ENCODE measurements around the gene CFAP61. TPM values are rescaled to one million over a fixed set of nuclear protein-coding genes. Genes with fewer than 3 reads are reported as not detected.

CFAP61 gene
- polyA plus RNA-seq, 1 of the 3 experiments (the other 2 are of a cell fraction), result 0.26 TPM

DNA sequence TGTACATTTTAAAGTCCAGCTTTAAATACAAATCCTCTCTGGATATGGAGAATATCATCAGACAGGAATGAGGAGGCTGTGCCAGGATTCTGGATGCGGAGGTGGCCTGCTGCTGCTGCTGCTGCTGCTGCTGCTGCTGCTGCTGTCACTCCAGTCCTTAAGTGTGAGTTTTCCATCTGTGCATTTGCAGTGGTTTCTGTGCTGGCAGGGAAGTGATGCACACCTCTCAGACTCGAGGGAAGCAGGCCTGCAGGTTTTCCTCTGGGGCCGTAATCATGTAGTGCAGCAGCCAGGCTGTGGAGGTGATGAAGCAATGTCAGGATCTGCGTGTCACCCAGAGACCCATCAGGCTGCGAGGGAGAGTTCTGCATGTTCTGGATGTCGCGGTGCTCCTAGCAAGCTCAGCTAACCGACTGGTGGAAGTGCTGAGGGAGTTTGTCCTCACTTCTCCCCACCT lies 32.0 kb downstream of the CFAP61 start:
- H3K4me2 ChIP-seq, result no peak overlapping the region
- H3K9me3 ChIP-seq, result no peaks in the 10 kb centered on the region
- no peak overlapping the region for H2AFZ ChIP-seq (ENCODE audit: low read depth)
- ChIA-PET CTCF (interaction anchor here (0.6 to 4.3 kb wide), 25 partner anchors 10 to 510 kb away, joined by 3 to 77 read pairs (median 4); no protein-coding TSS in a partner anchor), POLR2A (no interaction called here)
- H3K79me2 ChIP-seq (ENCODE audit: insufficient read depth), result no peaks in the 10 kb centered on the region
- no peaks in the 10 kb centered on the region for H4K20me1 ChIP-seq (ENCODE audit: insufficient read depth)
- no peaks in the 10 kb centered on the region; a peak in 2 of 4 replicates for H3K4me1 ChIP-seq (ENCODE audit: control insufficient read depth in 1 of 2, insufficient read depth in 2 of 2, low read depth in 1 of 2, low read length in 1 of 2)
- H3K4me3 ChIP-seq (ENCODE audit: low read depth in 2 of 2, low read length in 1 of 2), result no peak overlapping the region
- no peak overlapping the region for H3K9ac ChIP-seq
- H3K27ac ChIP-seq (ENCODE audit: low read depth in 2 of 2, low read length in 1 of 2), result no peak overlapping the region
- H3F3A ChIP-seq (replicated peaks; ENCODE audit: insufficient read depth), result no peaks in the 10 kb centered on the region
- no peak for DNase-seq
- peaks cover 4% of the 10 kb centered on the region; the same call in 1 of the 2 replicates for H3K27me3 ChIP-seq (ENCODE audit: insufficient read depth)
- no peaks in the 10 kb centered on the region for H3K36me3 ChIP-seq (replicated peaks in 1 of 2; ENCODE audit: control insufficient read depth in 1 of 2, insufficient read depth in 2 of 2, low read length in 1 of 2)
- no peaks in the 10 kb centered on the region for H3K9me2 ChIP-seq
- TF ChIP-seq, protein P1, sequence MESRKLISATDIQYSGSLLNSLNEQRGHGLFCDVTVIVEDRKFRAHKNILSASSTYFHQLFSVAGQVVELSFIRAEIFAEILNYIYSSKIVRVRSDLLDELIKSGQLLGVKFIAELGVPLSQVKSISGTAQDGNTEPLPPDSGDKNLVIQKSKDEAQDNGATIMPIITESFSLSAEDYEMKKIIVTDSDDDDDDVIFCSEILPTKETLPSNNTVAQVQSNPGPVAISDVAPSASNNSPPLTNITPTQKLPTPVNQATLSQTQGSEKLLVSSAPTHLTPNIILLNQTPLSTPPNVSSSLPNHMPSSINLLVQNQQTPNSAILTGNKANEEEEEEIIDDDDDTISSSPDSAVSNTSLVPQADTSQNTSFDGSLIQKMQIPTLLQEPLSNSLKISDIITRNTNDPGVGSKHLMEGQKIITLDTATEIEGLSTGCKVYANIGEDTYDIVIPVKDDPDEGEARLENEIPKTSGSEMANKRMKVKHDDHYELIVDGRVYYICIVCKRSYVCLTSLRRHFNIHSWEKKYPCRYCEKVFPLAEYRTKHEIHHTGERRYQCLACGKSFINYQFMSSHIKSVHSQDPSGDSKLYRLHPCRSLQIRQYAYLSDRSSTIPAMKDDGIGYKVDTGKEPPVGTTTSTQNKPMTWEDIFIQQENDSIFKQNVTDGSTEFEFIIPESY (IDR thresholded peaks at IDR 0.05; ENCODE audit: borderline replicate concordance, low read depth), result no peak
- TF ChIP-seq, protein P2, sequence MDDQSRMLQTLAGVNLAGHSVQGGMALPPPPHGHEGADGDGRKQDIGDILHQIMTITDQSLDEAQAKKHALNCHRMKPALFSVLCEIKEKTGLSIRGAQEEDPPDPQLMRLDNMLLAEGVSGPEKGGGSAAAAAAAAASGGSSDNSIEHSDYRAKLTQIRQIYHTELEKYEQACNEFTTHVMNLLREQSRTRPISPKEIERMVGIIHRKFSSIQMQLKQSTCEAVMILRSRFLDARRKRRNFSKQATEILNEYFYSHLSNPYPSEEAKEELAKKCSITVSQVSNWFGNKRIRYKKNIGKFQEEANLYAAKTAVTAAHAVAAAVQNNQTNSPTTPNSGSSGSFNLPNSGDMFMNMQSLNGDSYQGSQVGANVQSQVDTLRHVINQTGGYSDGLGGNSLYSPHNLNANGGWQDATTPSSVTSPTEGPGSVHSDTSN (IDR thresholded peaks at IDR 0.05), result no peak
- TF ChIP-seq GATA2 (CRISPR knock-in tag; IDR thresholded peaks at IDR 0.05), result no peak
- no peak for TF ChIP-seq POLR2AphosphoS5 (IDR thresholded peaks at IDR 0.05; ENCODE audit: low read depth, low read length)
- no peak for TF ChIP-seq JUND (IDR thresholded peaks at IDR 0.05)
- 62% methylated on average over 6 of the region's 8 CpGs for WGBS (ENCODE audit: low lambda C conversion rate)

DNA sequence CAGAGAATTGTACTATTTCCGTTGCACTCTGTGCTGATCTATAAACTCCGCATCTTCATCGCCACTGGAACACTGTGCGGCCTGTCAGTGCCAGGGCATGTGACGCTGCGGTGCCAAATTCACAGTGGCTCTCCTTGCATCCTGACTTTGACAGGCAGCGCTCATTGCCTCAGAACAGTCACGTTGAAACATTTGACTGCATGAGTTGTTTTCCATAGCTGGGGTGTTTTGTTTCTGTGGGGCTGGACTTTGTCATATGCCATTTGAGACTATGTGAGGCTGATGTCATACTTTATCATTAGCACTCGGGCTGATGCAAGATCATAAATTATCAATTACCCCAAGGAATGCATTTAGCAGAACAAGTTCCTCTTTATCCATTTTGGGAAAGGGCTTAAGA lies 32.7 kb downstream of the CFAP61 start:
- H3K4me1 ChIP-seq (ENCODE audit: control insufficient read depth in 1 of 2, insufficient read depth in 2 of 2, low read depth in 1 of 2, low read length in 1 of 2), result no peaks in the 10 kb centered on the region; a peak in 2 of 4 replicates
- no peak overlapping the region for H2AFZ ChIP-seq (ENCODE audit: low read depth)
- H3K4me2 ChIP-seq, result no peak overlapping the region
- TF ChIP-seq RXRA (IDR thresholded peaks at IDR 0.05; ENCODE audit: borderline replicate concordance, low read depth) (no peak), NRF1 (IDR thresholded peaks at IDR 0.05; ENCODE audit: low read depth, low read length) (no peak), JUND (IDR thresholded peaks at IDR 0.05) (no peak), FOSL2 (IDR thresholded peaks at IDR 0.05; ENCODE audit: borderline replicate concordance, low read depth) (no peak), GABPA (IDR thresholded peaks at IDR 0.05; ENCODE audit: low read depth) (no peak), EP300 (IDR thresholded peaks at IDR 0.05; ENCODE audit: borderline replicate concordance in 1 of 2, low read depth in 1 of 2, low read length in 1 of 2) (no peak), SMC3 (IDR thresholded peaks at IDR 0.05; ENCODE audit: low read depth, low read length) (no peak), FOXM1 (IDR thresholded peaks at IDR 0.05; ENCODE audit: low read depth) (no peak), TCF12 (IDR thresholded peaks at IDR 0.05) (no peak), MEF2A (IDR thresholded peaks at IDR 0.05; ENCODE audit: borderline replicate concordance, low read depth) (no peak), GATA2 (CRISPR knock-in tag; IDR thresholded peaks at IDR 0.05) (no peak), RAD21 (IDR thresholded peaks at IDR 0.05; ENCODE audit: low read length) (no peak), TAF1 (IDR thresholded peaks at IDR 0.05; ENCODE audit: borderline replicate concordance, low read depth, low read length) (no peak), SIN3A (IDR thresholded peaks at IDR 0.05; ENCODE audit: borderline replicate concordance, low read depth, low read length) (no peak), TEAD4 (IDR thresholded peaks at IDR 0.05; ENCODE audit: borderline replicate concordance, insufficient read depth) (no peak)
- TF ChIP-seq, protein P3, sequence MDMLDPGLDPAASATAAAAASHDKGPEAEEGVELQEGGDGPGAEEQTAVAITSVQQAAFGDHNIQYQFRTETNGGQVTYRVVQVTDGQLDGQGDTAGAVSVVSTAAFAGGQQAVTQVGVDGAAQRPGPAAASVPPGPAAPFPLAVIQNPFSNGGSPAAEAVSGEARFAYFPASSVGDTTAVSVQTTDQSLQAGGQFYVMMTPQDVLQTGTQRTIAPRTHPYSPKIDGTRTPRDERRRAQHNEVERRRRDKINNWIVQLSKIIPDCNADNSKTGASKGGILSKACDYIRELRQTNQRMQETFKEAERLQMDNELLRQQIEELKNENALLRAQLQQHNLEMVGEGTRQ (IDR thresholded peaks at IDR 0.05; ENCODE audit: borderline replicate concordance, low read depth, low read length), result no peak
- TF ChIP-seq, protein P4, sequence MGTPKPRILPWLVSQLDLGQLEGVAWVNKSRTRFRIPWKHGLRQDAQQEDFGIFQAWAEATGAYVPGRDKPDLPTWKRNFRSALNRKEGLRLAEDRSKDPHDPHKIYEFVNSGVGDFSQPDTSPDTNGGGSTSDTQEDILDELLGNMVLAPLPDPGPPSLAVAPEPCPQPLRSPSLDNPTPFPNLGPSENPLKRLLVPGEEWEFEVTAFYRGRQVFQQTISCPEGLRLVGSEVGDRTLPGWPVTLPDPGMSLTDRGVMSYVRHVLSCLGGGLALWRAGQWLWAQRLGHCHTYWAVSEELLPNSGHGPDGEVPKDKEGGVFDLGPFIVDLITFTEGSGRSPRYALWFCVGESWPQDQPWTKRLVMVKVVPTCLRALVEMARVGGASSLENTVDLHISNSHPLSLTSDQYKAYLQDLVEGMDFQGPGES (IDR thresholded peaks at IDR 0.05; ENCODE audit: low read depth, low read length), result no peak
- TF ChIP-seq, protein P2 (IDR thresholded peaks at IDR 0.05), result no peak
- H4K20me1 ChIP-seq (ENCODE audit: insufficient read depth), result no peaks in the 10 kb centered on the region
- no peaks in the 10 kb centered on the region for H3K9me3 ChIP-seq
- H3K27ac ChIP-seq (ENCODE audit: low read depth in 2 of 2, low read length in 1 of 2), result no peak overlapping the region
- WGBS (ENCODE audit: low lambda C conversion rate), result 61% methylated on average over 9 of the region's 9 CpGs
- ChIA-PET POLR2A (no interaction called here), CTCF (interaction anchor here (0.9 to 4.3 kb wide), 13 partner anchors 11 to 510 kb away, joined by 3 to 77 read pairs (median 6); no protein-coding TSS in a partner anchor)
- no peaks in the 10 kb centered on the region for H3F3A ChIP-seq (replicated peaks; ENCODE audit: insufficient read depth)
- no peaks in the 10 kb centered on the region for H3K79me2 ChIP-seq (ENCODE audit: insufficient read depth)
- no peaks in the 10 kb centered on the region for H3K36me3 ChIP-seq (replicated peaks in 1 of 2; ENCODE audit: control insufficient read depth in 1 of 2, insufficient read depth in 2 of 2, low read length in 1 of 2)
- H3K4me3 ChIP-seq (ENCODE audit: low read depth in 2 of 2, low read length in 1 of 2), result no peak overlapping the region
- no peak for DNase-seq
- H3K27me3 ChIP-seq (ENCODE audit: insufficient read depth), result peaks cover 4% of the 10 kb centered on the region; the same call in 1 of the 2 replicates
- H3K9ac ChIP-seq, result no peak overlapping the region
- no peaks in the 10 kb centered on the region for H3K9me2 ChIP-seq
